Ascending aorta (tissue), 2 donors: ENCODE measurements around the gene PLSCR1. TPM values are rescaled to one million over a fixed set of nuclear protein-coding genes. Genes with fewer than 3 reads are reported as not detected.

ENCODE experiments used
- DNase-seq, 2 donors: peaks; one replicate each; pipeline ENCODE4 v3.0.0-alpha.2; 2019; ENCODE audit warnings: low spot score in 2 of 2
- H3K27ac ChIP-seq, 2 donors: fragments of 200-600 bp; sonication (generic); one replicate each; pipeline ENCODE4 v1.5.1; 2016 to 2017; ENCODE audit warnings: mild to moderate bottlenecking in 1 of 2
- H3K27me3 ChIP-seq: fragments of 200-600 bp; sonication (generic); one replicate; pipeline ENCODE4 v1.5.1; 2017
- H3K36me3 ChIP-seq, 2 donors: fragments of 200-600 bp; sonication (generic); one replicate each; pipeline ENCODE4 v1.5.1; 2016
- H3K4me1 ChIP-seq, 2 donors: fragments of 200-600 bp; sonication (generic); one replicate each; pipeline ENCODE4 v1.5.1; 2016 to 2017; ENCODE audit warnings: mild to moderate bottlenecking in 1 of 2
- H3K4me3 ChIP-seq, 2 donors: fragments of 200-600 bp; sonication (generic); one replicate each; pipeline ENCODE4 v1.5.1; 2016 to 2017; ENCODE audit warnings: mild to moderate bottlenecking in 1 of 2
- H3K9me3 ChIP-seq, 2 donors: fragments of 200-600 bp; sonication (generic); one replicate each; pipeline ENCODE4 v1.5.1; 2016
- intact Hi-C: fragments of 100-400 bp; cut with DNase I; formaldehyde crosslinking; loops from one replicate; pipeline ENCODE4 v1.15.1; 2023
- total RNA-seq: library from RNA; depleted of rRNA; stranded (reverse); fragments of >200 nt; gene quantifications from one replicate; pipeline ENCODE4 v1.1.0, GENCODE V29; 2016
- TF ChIP-seq, protein P1 (sequence below), 3 experiments: fragments of 200-600 bp in 2 of 3; fragments of 450-650 bp in 1 of 3; sonication (generic) in 2 of 3; IDR thresholded peaks; one replicate each; pipeline ENCODE4 v1.5.1; 2016 to 2019; ENCODE audit warnings: antibody characterized with exemption in 3 of 3, mild to moderate bottlenecking in 1 of 3, moderate library complexity in 1 of 3

PLSCR1 gene
- total RNA-seq, 1 donor from 2014 or later = 62.2 TPM

DNA sequence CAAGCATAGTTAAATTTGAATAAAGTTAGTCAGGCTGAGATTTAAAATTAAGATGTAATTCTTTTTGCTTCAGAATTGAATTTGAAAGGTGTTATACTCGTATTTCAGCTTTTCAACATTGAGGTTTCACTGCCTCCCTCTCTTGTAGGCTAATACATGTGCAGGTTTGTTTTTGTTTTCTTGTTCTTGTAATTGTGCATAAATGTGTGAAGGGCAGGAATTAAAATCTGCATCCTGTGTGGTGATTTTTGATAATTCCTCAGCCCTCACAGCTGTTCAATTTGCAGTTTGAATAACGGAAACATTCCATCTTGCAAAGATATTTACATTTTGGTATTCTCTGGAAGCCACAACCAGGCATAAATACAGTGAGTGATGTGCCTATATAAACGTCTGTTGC is 24.9 kb upstream of the PLSCR1 start:
- Histone ChIP-seq H3K4me3 (no peak overlapping the region), H3K27me3 (no peaks in the 10 kb centered on the region), H3K9me3 (no peaks in the 10 kb centered on the region), H3K27ac (no peak overlapping the region), H3K36me3 (no peaks in the 10 kb centered on the region), H3K4me1 (no peaks in the 10 kb centered on the region)
- intact Hi-C loops = no loop called here
- no peak for DNase-seq
- TF ChIP-seq, protein P1, sequence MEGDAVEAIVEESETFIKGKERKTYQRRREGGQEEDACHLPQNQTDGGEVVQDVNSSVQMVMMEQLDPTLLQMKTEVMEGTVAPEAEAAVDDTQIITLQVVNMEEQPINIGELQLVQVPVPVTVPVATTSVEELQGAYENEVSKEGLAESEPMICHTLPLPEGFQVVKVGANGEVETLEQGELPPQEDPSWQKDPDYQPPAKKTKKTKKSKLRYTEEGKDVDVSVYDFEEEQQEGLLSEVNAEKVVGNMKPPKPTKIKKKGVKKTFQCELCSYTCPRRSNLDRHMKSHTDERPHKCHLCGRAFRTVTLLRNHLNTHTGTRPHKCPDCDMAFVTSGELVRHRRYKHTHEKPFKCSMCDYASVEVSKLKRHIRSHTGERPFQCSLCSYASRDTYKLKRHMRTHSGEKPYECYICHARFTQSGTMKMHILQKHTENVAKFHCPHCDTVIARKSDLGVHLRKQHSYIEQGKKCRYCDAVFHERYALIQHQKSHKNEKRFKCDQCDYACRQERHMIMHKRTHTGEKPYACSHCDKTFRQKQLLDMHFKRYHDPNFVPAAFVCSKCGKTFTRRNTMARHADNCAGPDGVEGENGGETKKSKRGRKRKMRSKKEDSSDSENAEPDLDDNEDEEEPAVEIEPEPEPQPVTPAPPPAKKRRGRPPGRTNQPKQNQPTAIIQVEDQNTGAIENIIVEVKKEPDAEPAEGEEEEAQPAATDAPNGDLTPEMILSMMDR (IDR thresholded peaks at IDR 0.05) = no peak

- no peak overlapping the region for H3K27ac ChIP-seq
- no peak overlapping the region for H3K4me3 ChIP-seq
- intact Hi-C loops = no loop called here
- TF ChIP-seq, protein P1 (IDR thresholded peaks at IDR 0.05) = no peak
- no peak for DNase-seq
- H3K9me3 ChIP-seq = no peaks in the 10 kb centered on the region
- no peaks in the 10 kb centered on the region for H3K36me3 ChIP-seq
- H3K4me1 ChIP-seq = no peaks in the 10 kb centered on the region
- no peaks in the 10 kb centered on the region for H3K27me3 ChIP-seq
Measured at GRCh38 chr3:146566138-146566537, 21.7 kb upstream of the PLSCR1 start.

GRCh38 chr3:146561879-146562278 is 17.5 kb upstream of the PLSCR1 start:
- TF ChIP-seq, protein P1 (IDR thresholded peaks at IDR 0.05) = no peak
- Histone ChIP-seq H3K4me3 (no peak overlapping the region), H3K27ac (no peak overlapping the region), H3K9me3 (no peaks in the 10 kb centered on the region), H3K27me3 (no peaks in the 10 kb centered on the region), H3K4me1 (no peaks in the 10 kb centered on the region), H3K36me3 (no peaks in the 10 kb centered on the region)
- intact Hi-C loops = no loop called here
- no peak for DNase-seq

DNA sequence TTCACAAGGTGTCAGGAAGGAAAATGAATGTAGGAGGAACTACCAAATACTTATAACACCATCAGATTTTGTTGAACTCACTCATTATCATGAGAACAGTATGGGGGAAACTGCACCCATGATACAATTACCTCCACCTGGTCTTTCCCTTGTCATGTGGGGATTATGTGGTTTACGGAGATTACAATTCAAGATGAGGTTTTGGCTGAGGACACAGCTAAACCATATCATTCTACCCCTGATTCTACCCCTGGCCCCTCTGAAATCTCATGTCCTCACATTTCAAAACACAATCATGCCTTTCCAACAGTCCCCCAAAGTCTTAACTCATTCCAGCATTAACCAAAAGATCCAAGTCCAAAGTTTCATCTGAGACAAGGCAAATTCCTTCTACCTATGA is 17.1 kb upstream of the PLSCR1 start:
- H3K4me3 ChIP-seq = no peak overlapping the region
- H3K9me3 ChIP-seq = no peaks in the 10 kb centered on the region
- H3K36me3 ChIP-seq = no peaks in the 10 kb centered on the region
- no peaks in the 10 kb centered on the region for H3K27me3 ChIP-seq
- no peaks in the 10 kb centered on the region for H3K4me1 ChIP-seq
- no peak for DNase-seq
- TF ChIP-seq, protein P1 (IDR thresholded peaks at IDR 0.05) = no peak
- intact Hi-C loops = no loop called here
- no peak overlapping the region for H3K27ac ChIP-seq

- Histone ChIP-seq H3K27ac (no peak overlapping the region), H3K36me3 (no peaks in the 10 kb centered on the region), H3K4me3 (no peak overlapping the region), H3K27me3 (no peaks in the 10 kb centered on the region), H3K4me1 (no peaks in the 10 kb centered on the region), H3K9me3 (no peaks in the 10 kb centered on the region)
- no peak for DNase-seq
- intact Hi-C loops = no loop called here
- TF ChIP-seq, protein P1 (IDR thresholded peaks at IDR 0.05) = no peak
Measured at GRCh38 chr3:146560678-146561077, 16.3 kb upstream of the PLSCR1 start.

DNA sequence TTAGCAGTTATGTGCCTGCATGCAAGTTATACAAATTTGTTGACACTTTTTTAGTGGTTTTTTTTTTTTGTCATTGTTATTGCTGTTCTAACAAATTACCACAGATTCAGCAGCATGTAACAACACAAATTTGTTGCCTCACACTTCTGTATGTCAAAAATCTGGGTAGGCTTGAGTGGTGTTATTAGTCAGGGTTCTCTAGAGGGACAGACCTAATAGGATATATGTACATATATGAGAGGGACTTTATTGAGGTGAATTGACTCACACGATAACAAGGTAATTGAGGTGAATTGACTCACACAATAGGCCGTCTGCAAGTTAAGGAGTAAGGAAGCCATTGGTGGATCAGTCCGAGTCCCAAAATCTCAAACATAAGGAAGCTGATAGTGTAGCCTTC is 15.0 kb upstream of the PLSCR1 start:
- TF ChIP-seq, protein P1 (IDR thresholded peaks at IDR 0.05) = no peak
- no peaks in the 10 kb centered on the region for H3K9me3 ChIP-seq
- H3K36me3 ChIP-seq = no peaks in the 10 kb centered on the region
- no peak for DNase-seq
- intact Hi-C loops = no loop called here
- no peak overlapping the region for H3K4me3 ChIP-seq
- no peaks in the 10 kb centered on the region for H3K27me3 ChIP-seq
- H3K4me1 ChIP-seq = no peaks in the 10 kb centered on the region
- no peak overlapping the region for H3K27ac ChIP-seq
